ENCODE results near the gene SLC34A3. TPM values are rescaled to one million over a fixed set of nuclear protein-coding genes. Genes with fewer than 3 reads are reported as not detected.

The SLC34A3 gene
- total and polyA plus RNA-seq, 2 donors (not counting 3 experiments of a cell fraction or from before 2014, with no cell fraction given): not detected

DNA sequence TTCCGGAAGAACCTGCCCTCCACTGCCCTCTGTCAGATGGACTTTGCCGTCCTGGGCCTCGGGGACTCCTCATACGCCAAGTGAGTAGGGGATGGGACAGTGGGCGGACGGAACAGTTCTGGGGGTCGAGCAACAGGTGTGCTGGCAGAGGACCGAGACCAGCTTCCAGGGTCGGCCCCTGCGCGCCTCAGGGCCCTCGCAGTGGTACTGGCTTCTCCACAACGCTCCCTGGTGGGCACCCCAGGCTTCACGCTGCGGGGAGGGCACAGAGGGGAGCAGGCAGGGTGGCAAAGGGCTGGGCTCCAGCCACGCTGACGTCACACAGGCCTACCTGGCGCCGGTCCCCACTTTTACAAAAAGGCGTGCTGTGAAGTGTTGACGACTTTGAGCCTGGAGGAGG, 18.2 kb upstream of the SLC34A3 start:
- Histone ChIP-seq H3K4me1 (ENCODE audit: control insufficient read depth, extremely low read depth, insufficient read depth, low read length) (no peaks in the 10 kb centered on the region), H2AFZ (ENCODE audit: low read depth, low read length) (no peak overlapping the region), H3K79me2 (ENCODE audit: control insufficient read depth, insufficient read depth, low read length) (no peaks in the 10 kb centered on the region), H3K4me3 (replicated peaks in 1 of 3; ENCODE audit: insufficient read depth in 1 of 3, low read depth in 1 of 3, low read length in 3 of 3) (no peak overlapping the region), H3K27me3 (ENCODE audit: control insufficient read depth in 2 of 2, insufficient read depth in 2 of 2, low read length in 2 of 2) (no peaks in the 10 kb centered on the region), H3K9ac (replicated peaks; ENCODE audit: extremely low read depth, insufficient read depth, low read length) (no peak overlapping the region), H3K9me3 (replicated peaks; ENCODE audit: control insufficient read depth, insufficient read depth, low read length) (no peaks in the 10 kb centered on the region), H3K36me3 (ENCODE audit: control insufficient read depth in 2 of 2, extremely low read depth in 1 of 2, insufficient read depth in 2 of 2, low read length in 2 of 2) (peaks cover 0 to 8% of the 10 kb centered on the region in 2 experiments), H3K4me2 (ENCODE audit: insufficient read depth, low read length) (no peak overlapping the region), H4K20me1 (replicated peaks; ENCODE audit: control insufficient read depth, extremely low read depth, insufficient read depth, low read length) (no peaks in the 10 kb centered on the region), H3K27ac (ENCODE audit: insufficient read depth, low read depth, low read length) (no peak overlapping the region), H3K9me1 (replicated peaks; ENCODE audit: control insufficient read depth, extremely low read depth, insufficient read depth, low read length) (no peaks in the 10 kb centered on the region)
- intact Hi-C loops (cut with micrococcal nuclease): no loop called here
- ChIA-PET POLR2A (no interaction called here), CTCF (interaction anchor here (1.0 to 1.1 kb wide), 2 partner anchors 24 kb away, joined by 3 read pairs; partner anchors contain the start of genes ANAPC2 and SSNA1)
- DNase-seq (ENCODE audit: low read depth, low spot score): no peak
- TF ChIP-seq MYC (IDR thresholded peaks at IDR 0.05; ENCODE audit: low read depth, low read length) (no peak), POLR2A (IDR thresholded peaks at IDR 0.05; ENCODE audit: low read depth, low read length) (no peak), POLR2AphosphoS5 (IDR thresholded peaks at IDR 0.05; ENCODE audit: insufficient read depth, low read depth, low read length) (no peak), JUN (IDR thresholded peaks at IDR 0.05; ENCODE audit: borderline replicate concordance, insufficient read depth, insufficient read length, low read depth) (no peak), MAX (IDR thresholded peaks at IDR 0.05; ENCODE audit: insufficient read depth, insufficient read length) (no peak), GATA2 (IDR thresholded peaks at IDR 0.05; ENCODE audit: insufficient read depth, insufficient read length, low read depth, low read length) (no peak), FOS (IDR thresholded peaks at IDR 0.05; ENCODE audit: borderline replicate concordance, insufficient read depth, low read length) (no peak), EZH2 (IDR thresholded peaks at IDR 0.05; ENCODE audit: borderline replicate concordance, low read depth, low read length, severe bottlenecking) (no peak)
- TF ChIP-seq, protein P1, sequence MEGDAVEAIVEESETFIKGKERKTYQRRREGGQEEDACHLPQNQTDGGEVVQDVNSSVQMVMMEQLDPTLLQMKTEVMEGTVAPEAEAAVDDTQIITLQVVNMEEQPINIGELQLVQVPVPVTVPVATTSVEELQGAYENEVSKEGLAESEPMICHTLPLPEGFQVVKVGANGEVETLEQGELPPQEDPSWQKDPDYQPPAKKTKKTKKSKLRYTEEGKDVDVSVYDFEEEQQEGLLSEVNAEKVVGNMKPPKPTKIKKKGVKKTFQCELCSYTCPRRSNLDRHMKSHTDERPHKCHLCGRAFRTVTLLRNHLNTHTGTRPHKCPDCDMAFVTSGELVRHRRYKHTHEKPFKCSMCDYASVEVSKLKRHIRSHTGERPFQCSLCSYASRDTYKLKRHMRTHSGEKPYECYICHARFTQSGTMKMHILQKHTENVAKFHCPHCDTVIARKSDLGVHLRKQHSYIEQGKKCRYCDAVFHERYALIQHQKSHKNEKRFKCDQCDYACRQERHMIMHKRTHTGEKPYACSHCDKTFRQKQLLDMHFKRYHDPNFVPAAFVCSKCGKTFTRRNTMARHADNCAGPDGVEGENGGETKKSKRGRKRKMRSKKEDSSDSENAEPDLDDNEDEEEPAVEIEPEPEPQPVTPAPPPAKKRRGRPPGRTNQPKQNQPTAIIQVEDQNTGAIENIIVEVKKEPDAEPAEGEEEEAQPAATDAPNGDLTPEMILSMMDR (IDR thresholded peaks at IDR 0.05; ENCODE audit: extremely low read depth in 1 of 2, insufficient read depth in 1 of 2, low read depth in 1 of 2, low read length in 2 of 2): no peak
- dilution Hi-C loops (cut with MboI; ENCODE audit: extremely low pct_ligation_motif_present, low sequenced_read_pairs): no loop called here
- BruUV-seq (replicated peaks): no TSS peak
- FAIRE-seq: no peak
